Sigmoid colon (tissue), 7 donors: ENCODE results near the gene ABCC1. TPM values are rescaled to one million over a fixed set of nuclear protein-coding genes. Genes with fewer than 3 reads are reported as not detected.
A peak's percentile ranks its signal among the peaks of the same experiment; 100 is the strongest.

Experiments
- DNase-seq: peaks from one replicate; pipeline ENCODE4 v3.0.0-alpha.2; 2019
- H3K27ac ChIP-seq, 4 donors: fragments of 200-600 bp; sonication (generic); one replicate each; pipeline ENCODE4 v1.5.1; 2016 to 2019; ENCODE audit warnings: mild to moderate bottlenecking in 1 of 4
- H3K27me3 ChIP-seq, 3 donors: fragments of 200-600 bp; sonication (generic); one replicate each; pipeline ENCODE4 v1.5.1; 2019; ENCODE audit warnings: mild to moderate bottlenecking in 1 of 3
- H3K36me3 ChIP-seq, 4 donors: fragments of 200-600 bp; sonication (generic); one replicate each; pipeline ENCODE4 v1.5.1; 2016 to 2019
- H3K4me1 ChIP-seq, 4 donors: fragments of 200-600 bp; sonication (generic); one replicate each; pipeline ENCODE4 v1.5.1; 2017 to 2019
- H3K4me3 ChIP-seq, 4 donors: fragments of 200-600 bp; sonication (generic); one replicate each; pipeline ENCODE4 v1.5.1; 2017 to 2019; ENCODE audit warnings: mild to moderate bottlenecking in 2 of 4, moderate library complexity in 1 of 4
- H3K9me3 ChIP-seq, 4 donors: fragments of 200-600 bp in 3 of 4; sonication (generic) in 3 of 4; one replicate each; pipeline versions ENCODE4 v1.5.1 to v1.6.1; 2013 to 2019
- CTCF ChIP-seq, 4 experiments: fragments of 450-650 bp in 3 of 4; fragments of 200-600 bp in 1 of 4; IDR thresholded peaks; one replicate each; pipeline ENCODE4 v1.5.1; 2016 to 2019; ENCODE audit warnings: antibody characterized with exemption in 4 of 4, mild to moderate bottlenecking in 3 of 4, moderate library complexity in 2 of 4
- EP300 ChIP-seq, 4 donors: sonication (generic); formaldehyde crosslinking; IDR thresholded peaks; one replicate each; pipeline ENCODE4 v1.6.1; 2017; ENCODE audit warnings: antibody characterized with exemption in 4 of 4
- POLR2A ChIP-seq, 2 donors: fragments of 450-650 bp; IDR thresholded peaks; one replicate each; pipeline ENCODE4 v1.6.1; 2016; ENCODE audit warnings: antibody characterized with exemption in 2 of 2, mild to moderate bottlenecking in 2 of 2, moderate library complexity in 2 of 2
- POLR2AphosphoS5 ChIP-seq, 4 donors: sonication (generic); formaldehyde crosslinking; IDR thresholded peaks; one replicate each; pipeline ENCODE4 v1.6.1; 2017; ENCODE audit warnings: antibody characterized with exemption in 4 of 4
- WGBS, 2 donors: extraction: QIAGEN DNeasy Blood & Tissue Kit; methylation state at CpG; one replicate each; pipeline ENCODE4 v1.1.7; 2013; 5-methylcytosine and 5-hydroxymethylcytosine counted together
- intact Hi-C: fragments of 100-400 bp; cut with DNase I; formaldehyde crosslinking; loops from one replicate; pipeline ENCODE4 v1.15.1; 2023
- polyA plus RNA-seq, 3 donors: library from polyadenylated mRNA; stranded (reverse); fragments of 200-250 nt; gene quantifications; one replicate each; pipeline ENCODE4 v1.2.3, GENCODE V29; 2013
- total RNA-seq, 4 donors: library from RNA; depleted of rRNA; stranded (reverse); fragments of >200 nt; gene quantifications; one replicate each; pipeline ENCODE4 v1.1.0, GENCODE V29; 2016
- donor health status: healthy with polysubstance abuse.
- donor health status: Bipolar disorder and iron deficiency.
- donor health status: healthy.

ABCC1 gene
- total and polyA plus RNA-seq, 7 donors, result 1.8 to 51.8 (median 22.5) TPM

- Histone ChIP-seq H3K27me3 (no peaks in the 10 kb centered on the region), H3K27ac (peak overlapping the region; percentile 12 to 91 (median 64)), H3K4me1 (peaks cover under 1 to 47% (median 33%) of the 10 kb centered on the region in 4 donors), H3K36me3 (peaks cover 0 to 8% (median 2%) of the 10 kb centered on the region in 4 donors), H3K9me3 (no peaks in the 10 kb centered on the region), H3K4me3 (no peak overlapping the region)
- 38 to 66% methylated on average over 11 of the region's 11 CpGs for WGBS, 2 donors
- intact Hi-C loops, result no loop called here
- TF ChIP-seq CTCF (IDR thresholded peaks at IDR 0.05) (no peak), POLR2AphosphoS5 (IDR thresholded peaks at IDR 0.05) (no peak), POLR2A (IDR thresholded peaks at IDR 0.05) (no peak), EP300 (IDR thresholded peaks at IDR 0.05) (no peak)
- no peak for DNase-seq
Measured at GRCh38 chr16:16027728-16028310, 78.4 kb downstream of the ABCC1 start.

- no peak for DNase-seq
- no peak overlapping the region for H3K4me3 ChIP-seq
- H3K9me3 ChIP-seq, result no peaks in the 10 kb centered on the region
- H3K27me3 ChIP-seq, result no peaks in the 10 kb centered on the region
- peak overlapping the region; percentile 26 to 91 (median 64) for H3K27ac ChIP-seq
- intact Hi-C loops, result no loop called here
- 30 to 71% methylated on average over 19 of the region's 19 CpGs for WGBS, 2 donors
- no peak for TF ChIP-seq POLR2A (IDR thresholded peaks at IDR 0.05)
- TF ChIP-seq EP300 (IDR thresholded peaks at IDR 0.05), result no peak
- no peak for TF ChIP-seq CTCF (IDR thresholded peaks at IDR 0.05)
- TF ChIP-seq POLR2AphosphoS5 (IDR thresholded peaks at IDR 0.05), result no peak
- peaks cover 0 to 14% (median 2%) of the 10 kb centered on the region in 4 donors for H3K36me3 ChIP-seq
- H3K4me1 ChIP-seq, result peaks cover 0 to 40% (median 27%) of the 10 kb centered on the region in 4 donors
Measured at GRCh38 chr16:16028311-16028999, 79.0 kb downstream of the ABCC1 start.

- Histone ChIP-seq H3K4me1 (peaks cover 0 to 37% (median 25%) of the 10 kb centered on the region in 4 donors), H3K4me3 (no peak overlapping the region), H3K27me3 (no peaks in the 10 kb centered on the region), H3K9me3 (no peaks in the 10 kb centered on the region), H3K36me3 (peaks cover 0 to 17% (median 2%) of the 10 kb centered on the region in 4 donors), H3K27ac (peak overlapping the region; percentile 10 to 91 (median 56))
- intact Hi-C loops, result no loop called here
- DNase-seq, result no peak
- 79 to 82% methylated on average over 5 of the region's 5 CpGs for WGBS, 2 donors
- TF ChIP-seq EP300 (IDR thresholded peaks at IDR 0.05), result no peak
- no peak for TF ChIP-seq CTCF (IDR thresholded peaks at IDR 0.05)
- peak in 1 of 4 donors; percentile 12 for TF ChIP-seq POLR2AphosphoS5 (IDR thresholded peaks at IDR 0.05)
- TF ChIP-seq POLR2A (IDR thresholded peaks at IDR 0.05), result no peak
Measured at GRCh38 chr16:16029431-16030011, 80.1 kb downstream of the ABCC1 start.

- 95 to 96% methylated on average over 8 of the region's 8 CpGs for WGBS, 2 donors
- Histone ChIP-seq H3K4me1 (peaks cover 0 to 28% (median 17%) of the 10 kb centered on the region in 4 donors), H3K27ac (peak overlapping the region in 3 of 4 donors; percentile 26 to 91 (median 85))
Measured at GRCh38 chr16:16030449-16030848, 81.0 kb downstream of the ABCC1 start.

More at GRCh38 chr16:16030449-16030848, 81.0 kb downstream of the ABCC1 start:
- DNase-seq, result no peak
- H3K36me3 ChIP-seq, result peaks cover 0 to 23% (median 8%) of the 10 kb centered on the region in 4 donors
- TF ChIP-seq CTCF (IDR thresholded peaks at IDR 0.05) (no peak), POLR2AphosphoS5 (IDR thresholded peaks at IDR 0.05) (no peak), EP300 (IDR thresholded peaks at IDR 0.05) (no peak), POLR2A (IDR thresholded peaks at IDR 0.05) (no peak)
- H3K4me3 ChIP-seq, result no peak overlapping the region
- intact Hi-C loops, result no loop called here
- no peaks in the 10 kb centered on the region for H3K27me3 ChIP-seq
- H3K9me3 ChIP-seq, result no peaks in the 10 kb centered on the region
